ENCODE measurements around the gene CNPY4.

The CNPY4 gene

GRCh38 chr7:100170101-100170897 lies 50.9 kb downstream of the CNPY4 start:
- no peak for DNase-seq

GRCh38 chr7:100171087-100171681 lies 51.8 kb downstream of the CNPY4 start:
- peak; percentile 38 for DNase-seq

GRCh38 chr7:100171840-100172239 lies 52.4 kb downstream of the CNPY4 start:
- peak; percentile 22 for DNase-seq

GRCh38 chr7:100173806-100174495 lies 54.5 kb downstream of the CNPY4 start:
- DNase-seq = peak; percentile 43

- no peak for DNase-seq
Measured at GRCh38 chr7:100174582-100174981, 55.1 kb downstream of the CNPY4 start.
